Skin of body (tissue), 2 donors: ENCODE data around the gene GALNT2. TPM values are rescaled to one million over a fixed set of nuclear protein-coding genes. Genes with fewer than 3 reads are reported as not detected.

Source experiments
- DNase-seq: peaks from one replicate; lab custom pipeline; 2025; lab: John Stamatoyannopoulos, UW
- total RNA-seq: library from RNA; depleted of rRNA; stranded (reverse); fragments of >200 nt; gene quantifications from one replicate; pipeline ENCODE4 v1.2.3, GENCODE V29; 2014

The GALNT2 gene
- total RNA-seq, 1 donor from 2014 or later = 32.0 TPM

DNA sequence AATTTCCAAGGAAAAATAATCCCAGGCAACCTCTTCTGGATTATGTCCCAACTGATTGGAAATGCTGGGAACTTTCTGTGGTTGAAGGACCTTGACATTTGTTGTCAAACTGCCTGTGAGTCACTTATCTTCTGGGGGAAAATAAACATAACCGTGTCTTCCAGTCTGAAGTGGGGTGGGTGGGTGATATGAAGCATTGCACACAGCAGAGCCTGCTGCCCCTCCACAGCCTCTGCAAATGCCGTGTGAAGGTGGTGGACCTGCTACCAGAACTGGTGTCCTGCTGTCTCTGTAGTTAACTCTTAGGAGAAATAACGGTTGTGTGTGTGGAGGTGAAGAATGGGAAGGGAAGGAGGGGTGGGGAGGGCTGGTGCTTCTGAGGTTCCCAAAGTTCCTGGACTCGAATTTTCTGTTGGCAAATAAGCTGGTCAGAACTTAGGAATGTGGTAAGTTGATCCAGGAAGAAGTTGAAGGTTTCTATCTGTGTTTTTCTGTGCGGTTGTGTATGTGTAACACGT lies 23.2 kb downstream of the GALNT2 start:
- DNase-seq = no peak

DNA sequence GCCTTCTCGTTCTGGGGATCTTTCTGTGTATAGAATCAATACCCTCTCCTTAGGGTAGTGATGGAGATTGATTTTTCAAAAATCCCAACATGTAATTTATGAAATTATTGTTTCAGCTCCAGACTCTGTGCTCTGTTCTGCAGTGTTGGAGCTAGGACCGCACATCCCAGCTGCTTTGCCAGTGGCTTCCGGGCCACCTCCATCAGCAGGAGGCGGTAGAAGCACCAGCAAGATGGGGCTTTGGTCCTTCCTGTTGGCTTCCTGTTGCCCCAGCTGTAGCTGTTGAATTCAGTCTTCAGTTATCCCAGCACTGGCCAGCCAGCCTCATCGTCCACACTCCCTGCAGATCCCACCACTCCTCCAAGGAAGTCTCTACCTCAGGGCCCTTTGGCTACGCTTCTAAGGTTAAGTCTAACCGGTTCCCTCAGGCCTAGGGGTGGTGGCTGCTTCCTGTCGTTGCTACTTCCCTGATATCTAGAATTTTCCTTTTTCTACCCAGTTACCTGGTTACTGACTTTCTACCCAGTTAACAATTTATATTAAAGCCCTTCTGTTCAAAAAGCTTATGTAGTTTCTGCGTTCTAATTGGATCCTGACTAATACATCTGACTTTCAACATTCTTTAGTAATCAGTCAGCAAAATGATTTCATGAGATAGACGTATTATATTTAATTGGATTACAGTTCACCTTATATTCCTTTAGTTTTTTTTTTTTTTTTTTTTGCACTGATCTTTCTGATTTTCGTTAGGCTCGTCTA lies 24.6 kb downstream of the GALNT2 start:
- DNase-seq = no peak

DNA sequence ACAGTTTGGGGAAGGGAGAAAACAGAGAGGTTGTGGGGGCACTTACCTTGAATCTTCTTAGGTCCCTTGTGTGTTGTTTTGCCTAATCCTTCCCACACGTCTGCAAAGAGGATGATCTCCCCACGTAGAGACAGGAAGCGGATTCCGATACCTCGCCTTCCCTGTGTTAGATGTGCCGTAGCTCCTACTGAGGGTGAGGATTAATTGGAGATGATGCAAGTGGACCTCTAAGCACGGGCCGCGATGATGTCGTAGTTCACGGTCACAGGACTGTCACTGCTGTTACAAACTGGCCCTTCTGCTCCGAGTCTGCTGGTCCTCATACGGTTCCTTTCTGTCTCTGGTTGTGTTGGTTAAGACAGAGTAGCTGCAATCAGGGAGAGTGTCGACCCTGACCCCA lies 27.7 kb downstream of the GALNT2 start:
- no peak for DNase-seq

DNA sequence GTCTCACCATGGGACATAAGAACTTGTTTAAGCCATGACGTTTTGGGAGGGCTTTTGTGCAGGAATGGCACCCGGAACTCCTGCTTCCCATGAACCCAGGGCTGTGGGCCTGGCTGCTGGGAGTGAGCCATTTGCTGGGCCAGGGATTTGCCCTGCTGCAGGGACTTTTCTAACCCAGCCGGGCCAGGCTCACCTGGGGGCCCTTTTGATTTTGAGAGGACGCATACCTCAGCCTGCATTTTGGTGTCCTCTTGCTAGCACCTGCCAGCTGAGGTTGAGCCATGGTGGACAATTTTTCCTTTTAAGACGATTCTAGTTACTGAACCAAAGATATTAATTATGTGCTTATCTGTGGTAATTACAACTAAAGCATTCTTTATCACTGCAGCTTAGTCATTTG lies 28.9 kb downstream of the GALNT2 start:
- no peak for DNase-seq

DNA sequence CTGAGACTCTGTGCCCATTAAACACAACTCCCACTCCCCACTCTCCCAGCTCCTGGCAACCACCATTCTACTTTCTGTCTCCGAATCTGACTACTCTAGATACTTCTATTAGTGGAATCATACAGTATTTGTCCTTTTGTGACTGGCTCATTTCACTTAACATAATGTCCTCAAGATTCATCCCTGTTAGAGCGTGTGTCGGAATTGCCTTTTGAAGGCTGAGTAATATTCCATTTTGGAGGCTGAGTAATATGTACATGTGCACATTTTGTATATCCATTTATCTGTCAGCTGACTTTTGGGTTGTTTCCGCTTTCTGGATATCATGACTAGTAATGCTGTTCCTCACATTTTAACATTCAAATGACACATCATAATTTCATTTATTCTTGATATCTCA lies 30.3 kb downstream of the GALNT2 start:
- DNase-seq = no peak

DNA sequence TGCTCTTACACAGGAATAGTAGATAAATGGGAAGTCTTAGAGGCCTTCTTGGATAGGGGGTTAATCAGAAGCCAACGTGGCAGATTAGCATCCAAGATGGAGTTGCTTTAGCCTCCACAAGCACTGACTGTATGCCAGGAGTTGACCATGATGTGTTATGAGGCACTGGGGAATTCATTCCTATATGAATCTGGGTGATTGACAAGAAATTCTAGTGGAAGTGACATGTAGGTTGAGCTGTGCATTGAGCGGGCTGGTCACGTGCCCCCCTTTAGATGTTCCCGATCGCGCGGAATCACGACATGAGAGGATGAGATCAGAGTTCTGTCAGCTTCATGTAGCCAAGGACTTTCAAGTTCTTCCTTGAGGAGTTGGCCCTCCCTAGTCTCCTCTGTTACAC lies 31.7 kb downstream of the GALNT2 start:
- DNase-seq = no peak

DNA sequence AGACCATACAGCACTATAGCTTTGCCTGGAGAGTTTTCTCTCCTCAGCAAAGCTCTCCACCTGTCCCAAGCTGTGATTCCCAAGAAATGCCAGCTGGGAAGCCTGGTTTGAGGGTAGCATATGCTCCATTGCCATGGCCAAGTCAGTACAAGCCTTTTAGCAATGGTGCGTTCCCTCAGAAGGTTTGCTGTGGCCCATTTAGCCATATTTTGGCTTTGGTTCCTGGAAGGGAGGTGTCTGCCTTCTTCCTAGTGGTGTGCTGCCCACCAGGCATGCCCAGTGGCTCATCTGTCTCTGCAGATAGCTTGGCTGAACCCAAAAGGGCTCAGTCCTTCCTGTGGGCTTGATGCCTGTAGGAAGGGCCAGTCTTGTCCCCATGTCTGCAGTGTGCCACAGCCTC lies 32.4 kb downstream of the GALNT2 start:
- no peak for DNase-seq

DNA sequence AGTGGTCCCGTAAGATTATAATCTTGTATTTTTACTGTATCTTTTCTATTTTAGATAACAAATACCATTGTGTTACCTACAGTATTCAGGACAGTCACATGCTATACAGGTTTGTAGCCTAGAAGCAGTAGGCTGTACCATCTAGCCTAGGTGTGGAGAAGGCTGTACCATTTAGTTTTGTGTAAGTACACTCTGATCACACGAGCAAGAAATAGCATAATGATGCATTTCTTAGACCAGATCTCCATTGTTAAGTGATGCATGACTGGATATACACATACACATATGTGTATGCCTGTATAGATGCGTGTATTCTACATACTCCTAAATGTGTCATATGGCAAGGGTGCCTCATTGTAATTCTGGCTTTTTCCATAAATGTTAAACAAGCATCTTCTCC lies 33.9 kb downstream of the GALNT2 start:
- DNase-seq = no peak

DNA sequence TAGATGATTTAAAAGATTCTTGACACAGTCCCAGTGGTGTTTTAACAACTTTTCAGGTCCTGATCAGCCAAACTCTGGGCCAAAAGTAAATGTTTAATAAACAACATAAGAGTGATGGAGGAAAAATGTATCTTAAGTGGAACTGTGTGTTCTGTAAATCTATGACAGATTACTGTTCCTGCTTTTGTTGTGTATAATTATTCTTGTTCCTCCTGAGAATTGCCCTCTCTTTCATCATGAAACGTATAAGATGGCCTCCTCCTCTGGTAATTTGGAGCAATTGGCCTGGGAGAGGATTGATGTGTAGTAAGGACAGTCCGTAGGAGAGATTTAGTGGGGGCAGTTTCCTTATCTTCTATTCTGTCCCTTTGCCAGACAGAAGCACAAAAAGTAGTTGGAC lies 34.5 kb downstream of the GALNT2 start:
- no peak for DNase-seq

DNA sequence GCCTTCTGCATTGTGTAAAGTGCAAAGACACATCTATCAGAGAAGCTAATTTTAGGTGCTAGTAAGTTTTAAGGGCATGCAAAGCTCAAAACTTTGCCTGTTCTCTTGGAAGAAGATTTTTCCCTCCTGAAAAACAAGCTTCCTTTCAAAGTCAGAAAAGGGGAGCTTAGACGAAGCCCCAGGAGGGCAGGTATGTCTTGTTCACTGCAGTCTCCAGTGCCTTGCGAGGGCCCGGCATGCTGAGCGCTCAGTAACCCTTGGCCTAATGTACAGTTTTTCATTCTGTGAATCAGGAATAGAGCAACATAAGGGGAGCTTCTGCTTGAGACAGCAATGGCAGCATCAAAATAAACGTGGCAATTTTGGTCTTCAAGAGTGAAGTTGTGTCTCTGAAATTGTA lies 35.0 kb downstream of the GALNT2 start:
- DNase-seq = no peak

DNA sequence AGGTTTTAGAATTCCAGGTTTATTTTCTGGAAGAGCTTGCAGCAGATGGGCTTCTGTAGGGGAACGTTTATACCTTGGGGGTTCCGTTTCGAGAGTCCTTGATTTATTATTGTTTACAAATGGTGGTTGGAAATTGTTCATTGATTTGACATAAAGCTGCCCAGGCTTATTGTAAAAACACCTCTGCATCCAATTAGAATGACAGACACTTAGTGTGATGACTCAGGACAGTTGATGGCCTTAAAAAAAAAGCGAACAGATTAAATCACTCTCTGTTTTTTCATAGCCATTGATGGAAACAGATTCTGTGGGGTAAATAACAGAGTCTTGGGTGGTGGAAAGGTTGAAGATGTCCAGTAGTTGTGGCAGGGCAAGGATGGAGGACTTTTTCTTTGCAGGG lies 35.4 kb downstream of the GALNT2 start:
- DNase-seq = no peak

DNA sequence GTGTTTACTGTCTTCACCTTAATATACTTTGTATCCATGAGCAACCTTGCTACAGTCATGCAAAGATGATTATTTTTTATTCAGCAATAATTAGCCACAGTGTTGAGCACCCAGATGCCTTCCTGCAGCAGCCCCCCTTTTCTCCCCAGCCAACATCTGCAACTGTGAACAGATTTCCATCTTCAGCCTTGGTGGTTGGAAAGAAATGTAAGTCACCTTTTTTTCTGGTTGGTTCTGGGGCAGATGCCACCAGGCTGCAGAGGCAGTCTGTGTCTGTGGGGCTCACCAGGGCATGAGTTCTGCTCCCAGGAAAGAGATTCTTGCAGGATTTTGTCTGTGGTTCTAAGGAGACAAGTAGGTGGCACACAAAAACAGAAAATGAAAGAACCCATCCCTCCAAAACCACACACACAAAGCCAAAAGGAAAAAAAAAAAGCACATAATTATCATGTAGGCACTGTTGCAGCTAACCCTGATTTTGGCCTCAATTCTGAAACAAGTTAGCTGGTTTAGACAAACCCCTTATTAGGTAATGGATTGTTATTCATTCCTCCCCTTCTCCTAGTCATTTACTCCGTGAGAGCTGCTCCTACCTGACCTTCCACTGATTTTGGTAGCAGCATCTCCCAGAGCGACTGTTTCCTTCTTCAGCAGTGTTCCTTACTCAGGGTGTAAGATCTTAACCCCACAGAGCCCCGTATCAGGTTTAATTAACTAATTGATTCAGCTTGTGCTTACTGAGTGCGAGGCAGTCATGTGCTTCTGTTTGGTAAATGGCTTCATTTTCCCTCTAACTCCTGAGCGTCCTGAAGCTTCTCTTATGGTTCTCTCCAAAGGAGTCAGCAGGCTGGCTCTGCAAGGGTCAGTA lies 36.5 kb downstream of the GALNT2 start:
- no peak for DNase-seq

DNA sequence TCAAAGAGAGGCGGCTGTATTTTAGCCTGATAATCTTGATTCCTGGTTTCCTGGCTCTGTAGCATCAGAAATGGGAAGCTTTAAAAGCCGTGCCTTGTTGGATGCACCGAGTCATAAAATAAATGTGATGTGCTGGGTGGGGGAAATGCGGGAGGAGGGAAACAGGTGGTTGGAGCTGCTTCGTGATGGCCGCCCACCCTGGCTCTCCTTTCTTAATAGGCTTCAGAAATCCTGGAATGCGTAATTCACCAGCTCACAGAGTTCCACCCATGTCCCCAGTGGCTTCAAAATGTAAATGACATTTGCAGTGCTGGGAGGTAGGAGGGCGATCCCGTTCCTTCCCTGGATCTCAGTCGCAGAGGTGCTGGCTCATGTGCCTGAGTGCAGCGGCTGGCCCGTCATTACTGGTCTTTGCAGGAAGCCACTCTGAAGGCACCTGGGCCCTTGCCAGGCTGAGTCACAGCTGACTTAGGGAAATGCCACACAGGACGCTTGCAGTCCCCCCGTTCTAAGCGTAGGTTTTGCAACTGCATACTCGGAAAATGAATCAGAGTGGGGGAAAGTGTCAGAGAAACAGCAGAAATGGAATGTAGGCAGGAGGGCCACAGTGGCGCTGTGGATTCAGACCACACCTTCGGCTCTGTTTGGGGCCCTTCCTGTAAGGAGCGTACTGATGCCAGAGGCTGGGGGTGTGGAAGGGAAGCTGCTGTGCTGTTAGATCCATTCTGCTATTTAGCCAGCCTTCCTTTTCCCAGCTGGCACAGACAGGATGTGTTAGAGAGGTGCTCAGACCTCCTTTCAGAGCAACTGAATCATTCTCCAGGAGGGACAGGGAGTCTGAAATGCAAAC lies 37.6 kb downstream of the GALNT2 start:
- DNase-seq = peak; percentile 41

DNA sequence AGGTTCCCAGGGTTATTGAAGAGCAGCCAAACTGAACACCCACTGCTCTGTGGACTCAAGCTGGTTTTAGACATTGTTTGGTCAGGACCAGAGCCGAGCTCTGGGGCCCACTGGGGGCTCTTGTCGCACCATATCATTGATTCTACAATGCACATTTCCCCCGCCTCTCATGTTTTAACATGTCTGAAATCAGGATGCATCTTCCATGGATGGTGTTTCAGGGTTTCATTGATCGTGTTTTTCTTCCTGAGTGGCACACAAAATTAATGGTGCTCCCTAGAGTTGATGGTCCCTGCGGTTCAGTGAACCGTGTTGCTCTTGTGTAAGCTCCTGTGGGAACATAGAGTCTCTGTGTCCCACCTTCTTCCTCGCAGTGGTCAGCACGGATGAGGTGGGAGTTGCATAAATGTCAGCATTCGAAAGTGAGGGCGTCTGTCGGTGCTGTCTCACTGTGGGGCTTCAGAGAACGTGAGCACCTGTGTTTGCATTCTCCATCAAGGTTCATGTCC lies 38.3 kb downstream of the GALNT2 start:
- DNase-seq = no peak

DNA sequence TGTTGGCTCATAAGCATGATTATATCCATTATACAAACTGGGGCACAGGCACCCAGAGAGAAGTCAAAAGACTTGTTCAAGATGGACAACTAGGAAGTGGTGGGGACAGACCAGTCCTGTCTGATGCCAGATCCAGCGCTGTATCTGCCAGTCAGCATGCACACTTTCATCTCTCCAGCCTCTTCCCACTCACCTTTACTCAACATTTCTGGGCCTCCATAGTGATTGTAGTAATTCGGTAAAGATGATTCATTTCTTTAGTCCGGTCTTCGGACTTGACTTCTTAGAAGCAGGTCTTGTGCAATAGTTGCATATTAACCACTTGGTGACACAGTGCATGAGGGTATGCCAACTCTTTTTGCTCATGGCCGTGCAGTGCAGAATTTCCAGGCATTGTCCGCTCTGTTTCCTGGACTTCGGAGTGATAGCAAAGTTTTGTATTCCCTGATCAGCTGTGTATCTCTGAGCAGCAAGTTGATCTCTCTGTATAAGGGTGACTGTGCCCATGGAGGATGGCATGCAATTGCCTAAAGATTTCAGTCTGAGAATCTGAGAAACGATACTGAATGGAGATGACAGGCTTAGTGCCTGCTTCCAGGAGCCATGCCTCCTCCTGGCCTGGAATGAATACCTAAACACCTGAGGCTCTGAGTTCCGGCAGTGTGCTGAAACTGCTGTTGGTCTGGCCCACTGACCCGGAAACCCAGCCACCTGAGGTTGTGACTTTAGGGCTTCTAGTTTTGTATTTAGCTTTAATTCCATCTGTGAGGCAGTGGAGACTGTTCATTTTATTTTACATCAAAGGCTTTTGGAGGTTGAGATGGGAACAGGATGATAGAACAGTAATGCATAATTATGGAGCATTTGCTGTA lies 39.0 kb downstream of the GALNT2 start:
- DNase-seq = no peak

DNA sequence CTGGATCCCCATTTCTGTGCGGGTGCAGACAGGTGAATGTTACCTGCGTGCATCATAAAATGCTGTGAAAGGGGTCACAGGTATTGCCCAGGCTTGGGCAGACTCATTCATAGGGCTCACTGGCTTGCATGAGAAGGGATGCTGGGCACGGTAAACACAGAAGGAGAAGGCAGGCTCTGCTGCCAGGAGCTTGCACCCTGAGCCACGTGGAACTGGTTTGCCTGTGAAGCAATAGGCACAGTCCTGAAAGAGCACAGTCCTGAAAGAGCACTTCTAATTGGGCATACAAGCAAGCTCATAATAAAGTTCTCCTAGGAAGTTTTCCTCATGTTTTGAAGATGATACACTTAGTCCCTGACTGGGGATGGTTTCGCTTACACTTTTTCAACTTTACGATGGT lies 40.9 kb downstream of the GALNT2 start:
- DNase-seq = no peak

DNA sequence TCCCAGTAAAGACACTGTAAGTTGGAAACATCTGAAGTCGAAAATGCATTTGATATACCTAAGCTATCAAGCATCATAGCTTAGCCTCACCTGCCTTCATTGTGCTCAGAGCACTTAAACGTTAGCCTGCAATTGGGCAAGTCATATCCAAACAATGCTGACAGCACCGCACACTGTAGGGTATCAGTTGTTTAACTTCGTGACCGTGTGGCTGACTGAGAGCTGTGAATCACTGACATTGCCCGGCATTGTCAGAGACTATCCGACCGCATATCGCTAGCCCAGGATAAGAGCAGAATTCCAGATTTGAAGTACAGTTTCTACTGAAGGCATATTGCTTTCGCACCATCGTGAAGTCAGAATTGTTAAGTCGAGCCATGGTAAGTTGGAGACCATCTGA lies 41.5 kb downstream of the GALNT2 start:
- no peak for DNase-seq

DNA sequence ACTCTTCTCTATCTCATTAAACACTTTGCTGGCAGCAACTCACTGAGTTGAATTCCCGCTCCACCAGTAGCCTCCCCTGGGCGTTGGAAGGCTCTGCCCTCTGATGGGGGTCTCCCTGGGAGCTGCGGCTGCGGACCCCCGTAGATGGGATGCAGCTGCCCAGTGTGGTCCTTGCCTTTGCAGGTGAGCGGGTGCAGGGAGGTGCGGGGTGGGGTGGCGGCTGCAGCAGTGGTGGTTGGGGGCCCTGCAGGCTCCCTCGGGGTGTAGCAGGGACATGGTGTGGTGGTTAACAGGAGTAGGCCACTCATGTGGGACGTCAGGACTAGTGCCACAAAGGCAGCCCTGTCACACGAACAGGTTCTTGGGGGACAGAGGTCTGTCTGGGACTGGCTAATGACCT lies 42.0 kb downstream of the GALNT2 start:
- DNase-seq = no peak

DNA sequence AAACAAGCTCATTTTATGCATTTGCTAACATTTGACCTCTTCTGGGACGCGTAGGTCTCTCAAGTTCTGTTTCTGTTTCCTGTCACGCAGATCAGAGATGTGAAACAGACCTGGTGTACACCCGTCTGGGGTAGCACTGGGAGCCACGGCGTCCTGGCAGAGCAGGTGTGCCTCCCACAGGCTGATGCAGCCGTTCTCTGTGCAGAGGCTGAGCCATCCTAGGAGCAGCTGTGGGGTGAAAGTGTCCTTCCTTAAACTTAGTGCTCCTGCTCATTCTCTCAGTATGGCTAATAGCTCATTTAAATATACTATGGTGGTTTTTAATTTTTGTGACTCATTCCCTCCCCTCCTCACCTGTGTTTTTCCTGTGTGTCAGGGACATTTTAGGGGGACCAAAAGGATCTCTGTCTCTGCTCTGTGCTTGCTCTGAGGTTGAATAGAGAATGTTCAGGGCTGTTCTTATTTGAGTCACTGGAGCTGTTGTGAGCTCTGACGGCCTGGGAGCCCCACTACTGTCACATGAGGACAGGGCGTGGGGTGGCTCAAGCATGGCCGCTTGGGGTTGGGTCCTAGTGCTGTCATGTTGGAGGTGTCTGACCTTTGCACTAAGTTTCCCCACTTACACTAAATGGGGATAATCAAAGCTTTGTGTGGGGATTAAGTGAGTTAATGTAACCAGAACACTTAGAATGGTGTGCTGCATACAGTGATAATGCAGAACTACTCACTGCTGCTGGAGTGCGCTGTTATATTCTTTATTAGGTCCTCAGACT lies 43.0 kb downstream of the GALNT2 start:
- DNase-seq = no peak

DNA sequence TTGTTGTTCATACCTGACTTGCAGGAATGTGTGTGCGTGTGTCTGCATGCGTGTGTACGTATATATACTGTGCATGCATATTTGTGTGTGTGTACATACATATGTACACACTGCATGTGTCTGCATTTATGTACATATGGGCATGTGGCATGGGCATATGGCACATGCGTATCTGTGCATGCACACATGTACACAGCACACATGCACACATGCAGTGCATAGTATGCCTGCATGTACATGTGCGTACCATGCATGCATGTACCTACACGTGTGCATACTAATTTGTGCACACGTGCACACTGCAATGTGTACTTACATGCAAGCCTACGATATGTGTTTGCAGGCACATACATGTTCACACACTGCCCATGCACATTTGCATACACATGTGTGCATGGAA lies 43.9 kb downstream of the GALNT2 start:
- no peak for DNase-seq
